ENCODE measurements around the gene ANKH. TPM values are rescaled to one million over a fixed set of nuclear protein-coding genes. Genes with fewer than 3 reads are reported as not detected.

Gene ANKH
- total RNA-seq, 1 experiment from 2014 or later = 65.2 TPM

GRCh38 chr5:14826714-14827113, 44.9 kb downstream of the ANKH start:
- H3K27ac ChIP-seq (ENCODE audit: low read depth, low read length) = no peak overlapping the region
- RAD21 ChIA-PET (ENCODE audit: low non-redundant PET in 1 of 2, low total read pairs in 2 of 2, uncharacterized antibody in 2 of 2, unreplicated experiment in 2 of 2) = no interaction called here
- H3K9me3 ChIP-seq (ENCODE audit: control insufficient read depth in 1 of 2, insufficient read depth in 1 of 2, low read depth in 1 of 2, low read length in 2 of 2) = no peaks in the 10 kb centered on the region
- H2AFZ ChIP-seq (ENCODE audit: low read depth, low read length, poor library complexity, severe bottlenecking) = no peak overlapping the region
- POLR2A ChIA-PET = no interaction called here
- DNase-seq (ENCODE audit: low read depth, low spot score) (no peak), ATAC-seq (no peak)
- H4K20me1 ChIP-seq (ENCODE audit: insufficient read depth) = no peaks in the 10 kb centered on the region
- no peaks in the 10 kb centered on the region for H3K36me3 ChIP-seq (ENCODE audit: control insufficient read depth in 1 of 2, insufficient read depth in 2 of 2, low read length in 2 of 2)
- H3K4me1 ChIP-seq (ENCODE audit: control insufficient read depth in 1 of 2, insufficient read depth in 2 of 2, low read length in 2 of 2) = no peaks in the 10 kb centered on the region; a peak in 1 of 4 replicates
- H3K27me3 ChIP-seq (ENCODE audit: insufficient read depth, low read length) = no peaks in the 10 kb centered on the region
- H3K79me2 ChIP-seq (ENCODE audit: insufficient read depth, low read length) = peaks cover 3% of the 10 kb centered on the region; the same call in 1 of the 2 replicates
- H3K9ac ChIP-seq (ENCODE audit: low read length) = no peak overlapping the region
- no peak overlapping the region for H3K4me2 ChIP-seq (ENCODE audit: low read length)
- TF ChIP-seq EZH2phosphoT487 (IDR thresholded peaks at IDR 0.05; ENCODE audit: borderline replicate concordance) (no peak), ELF1 (IDR thresholded peaks at IDR 0.05; ENCODE audit: borderline replicate concordance, low read depth) (no peak), POLR2AphosphoS5 (IDR thresholded peaks at IDR 0.05; ENCODE audit: low read depth, low read length) (no peak), SP1 (IDR thresholded peaks at IDR 0.05; ENCODE audit: low read depth) (no peak), ATF3 (IDR thresholded peaks at IDR 0.05) (no peak)
- no peaks in the 10 kb centered on the region for H3K9me2 ChIP-seq (ENCODE audit: insufficient read depth)
- no TSS peak for BruUV-seq (replicated peaks)
- intact Hi-C loops (cut with micrococcal nuclease) = no loop called here
- no peak overlapping the region for H3K4me3 ChIP-seq (replicated peaks in 1 of 2; ENCODE audit: low read depth in 1 of 2, low read length in 2 of 2)
- CTCF ChIA-PET = no interaction called here

GRCh38 chr5:14825977-14826376, 45.6 kb downstream of the ANKH start:
- ATAC-seq (no peak), DNase-seq (ENCODE audit: low read depth, low spot score) (no peak)
- Histone ChIP-seq H3K9me2 (ENCODE audit: insufficient read depth) (no peaks in the 10 kb centered on the region), H3K36me3 (ENCODE audit: control insufficient read depth in 1 of 2, insufficient read depth in 2 of 2, low read length in 2 of 2) (no peaks in the 10 kb centered on the region), H3K4me2 (ENCODE audit: low read length) (no peak overlapping the region), H3K4me3 (replicated peaks in 1 of 2; ENCODE audit: low read depth in 1 of 2, low read length in 2 of 2) (no peak overlapping the region), H3K9ac (ENCODE audit: low read length) (no peak overlapping the region), H2AFZ (ENCODE audit: low read depth, low read length, poor library complexity, severe bottlenecking) (no peak overlapping the region), H3K9me3 (ENCODE audit: control insufficient read depth in 1 of 2, insufficient read depth in 1 of 2, low read depth in 1 of 2, low read length in 2 of 2) (no peaks in the 10 kb centered on the region), H3K27ac (ENCODE audit: low read depth, low read length) (no peak overlapping the region), H3K4me1 (ENCODE audit: control insufficient read depth in 1 of 2, insufficient read depth in 2 of 2, low read length in 2 of 2) (no peaks in the 10 kb centered on the region; a peak in 1 of 4 replicates), H3K79me2 (ENCODE audit: insufficient read depth, low read length) (peaks cover 3% of the 10 kb centered on the region; the same call in 1 of the 2 replicates), H4K20me1 (ENCODE audit: insufficient read depth) (no peaks in the 10 kb centered on the region), H3K27me3 (ENCODE audit: insufficient read depth, low read length) (no peaks in the 10 kb centered on the region)
- no TSS peak for BruUV-seq (replicated peaks)
- TF ChIP-seq ELF1 (IDR thresholded peaks at IDR 0.05; ENCODE audit: borderline replicate concordance, low read depth) (no peak), ZBTB33 (IDR thresholded peaks at IDR 0.05; ENCODE audit: extremely low read depth, insufficient replicate concordance, low read length) (no peak), MAX (IDR thresholded peaks at IDR 0.05) (no peak), SIN3A (IDR thresholded peaks at IDR 0.05; ENCODE audit: low read depth) (no peak), POLR2AphosphoS5 (IDR thresholded peaks at IDR 0.05; ENCODE audit: low read depth, low read length) (no peak), RAD21 (IDR thresholded peaks at IDR 0.05; ENCODE audit: low read depth) (no peak)
- ChIA-PET RAD21 (ENCODE audit: low non-redundant PET in 1 of 2, low total read pairs in 2 of 2, uncharacterized antibody in 2 of 2, unreplicated experiment in 2 of 2) (no interaction called here), POLR2A (no interaction called here), CTCF (no interaction called here)
- intact Hi-C loops (cut with micrococcal nuclease) = no loop called here
